ENCODE data around the gene GSE1.

DNA sequence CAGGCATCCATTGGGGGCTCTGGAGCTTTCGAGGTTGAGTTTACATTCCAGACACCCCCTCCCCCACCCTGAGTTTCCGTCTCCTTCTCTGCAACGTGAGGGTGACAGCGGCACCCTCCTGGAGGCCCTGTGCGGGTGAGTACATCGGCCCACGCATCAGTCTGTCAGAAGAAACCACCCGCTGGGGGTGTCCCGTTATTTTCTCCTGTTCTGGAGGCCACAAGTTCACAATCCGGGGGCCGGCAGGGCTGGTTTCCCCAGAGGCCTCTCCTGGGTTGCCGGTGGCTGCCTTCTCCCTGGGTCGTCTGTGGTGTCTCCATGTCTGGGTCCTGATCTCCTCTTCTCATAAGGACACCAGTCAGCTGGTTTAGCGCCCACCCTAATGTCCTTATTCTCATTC, 35.7 kb downstream of the GSE1 start:
- no peak for TF ChIP-seq CTCF (IDR thresholded peaks at IDR 0.05; ENCODE audit: low read depth, low read length)
- TF ChIP-seq MYC (IDR thresholded peaks at IDR 0.05; ENCODE audit: low read depth, low read length), result no peak

Data from NB4 (cell line).